HUES48 (cell line): ENCODE measurements around the gene ZNF532.

ENCODE experiments used
- H3K27ac ChIP-seq: one replicate; pipeline ENCODE4 v1.7.0; 2013; ENCODE audit warnings: low read depth, low read length, inconsistent platforms
- H3K27me3 ChIP-seq: 2 replicates; pipeline ENCODE4 v1.6.1; 2013; ENCODE audit warnings: mild to moderate bottlenecking, low read length; ENCODE audit not compliant: control insufficient read depth, insufficient read depth
- H3K36me3 ChIP-seq: 2 replicates; pipeline ENCODE4 v1.6.1; 2013; ENCODE audit warnings: low read length; ENCODE audit not compliant: control insufficient read depth, insufficient read depth
- H3K4me1 ChIP-seq: 2 replicates; pipeline ENCODE4 v1.6.1; 2013; ENCODE audit warnings: mild to moderate bottlenecking, low read length; ENCODE audit not compliant: control insufficient read depth, insufficient read depth
- H3K4me3 ChIP-seq: 2 replicates; pipeline ENCODE4 v1.5.1; 2013; ENCODE audit warnings: mild to moderate bottlenecking, low read depth, low read length
- H3K9ac ChIP-seq: 2 replicates; pipeline ENCODE4 v1.6.1; 2013; ENCODE audit warnings: mild to moderate bottlenecking, low read depth, low read length, moderate library complexity
- H3K9me3 ChIP-seq: 2 replicates; pipeline ENCODE4 v1.6.1; 2013; ENCODE audit warnings: low read length; ENCODE audit not compliant: control insufficient read depth, insufficient read depth

Gene ZNF532

DNA sequence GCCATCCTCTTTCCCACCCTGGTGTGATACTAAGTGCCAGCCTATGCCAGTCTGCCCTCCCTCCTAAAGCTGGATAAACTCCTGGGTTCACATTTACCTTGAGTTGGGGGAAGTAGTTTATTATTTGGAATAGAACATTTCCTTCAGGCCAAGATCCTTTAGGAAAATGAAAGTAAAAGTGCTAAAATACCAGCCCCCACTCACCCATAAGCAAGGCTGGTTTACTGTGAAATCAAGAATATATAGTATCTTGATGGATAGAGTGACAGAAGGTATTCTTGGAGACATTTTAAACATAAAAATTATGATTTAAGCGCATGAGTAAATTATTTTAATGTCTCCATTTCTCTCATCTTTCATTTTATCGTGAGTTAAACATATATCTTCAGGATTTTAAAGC is 27.1 kb downstream of the ZNF532 start:
- Histone ChIP-seq H3K27ac (no peak overlapping the region), H3K9me3 (no peaks in the 10 kb centered on the region), H3K36me3 (peaks cover 81% of the 10 kb centered on the region), H3K9ac (no peak overlapping the region), H3K4me3 (no peak overlapping the region), H3K4me1 (peaks cover 23% of the 10 kb centered on the region), H3K27me3 (no peaks in the 10 kb centered on the region)

- H3K27ac ChIP-seq = no peak overlapping the region
- no peaks in the 10 kb centered on the region for H3K9me3 ChIP-seq
- H3K9ac ChIP-seq = no peak overlapping the region
- H3K36me3 ChIP-seq = peaks cover 81% of the 10 kb centered on the region
- H3K4me1 ChIP-seq = peaks cover 26% of the 10 kb centered on the region
- H3K27me3 ChIP-seq = no peaks in the 10 kb centered on the region
- H3K4me3 ChIP-seq = no peak overlapping the region
Observed at GRCh38 chr18:58892488-58892887, 27.8 kb downstream of the ZNF532 start.

GRCh38 chr18:58893388-58894099 is 28.9 kb downstream of the ZNF532 start:
- H3K4me1 ChIP-seq = peaks cover 27% of the 10 kb centered on the region
- no peaks in the 10 kb centered on the region for H3K27me3 ChIP-seq
- no peaks in the 10 kb centered on the region for H3K9me3 ChIP-seq
- H3K9ac ChIP-seq = no peak overlapping the region
- H3K27ac ChIP-seq = no peak overlapping the region
- H3K4me3 ChIP-seq = no peak overlapping the region
- peaks cover 83% of the 10 kb centered on the region for H3K36me3 ChIP-seq

DNA sequence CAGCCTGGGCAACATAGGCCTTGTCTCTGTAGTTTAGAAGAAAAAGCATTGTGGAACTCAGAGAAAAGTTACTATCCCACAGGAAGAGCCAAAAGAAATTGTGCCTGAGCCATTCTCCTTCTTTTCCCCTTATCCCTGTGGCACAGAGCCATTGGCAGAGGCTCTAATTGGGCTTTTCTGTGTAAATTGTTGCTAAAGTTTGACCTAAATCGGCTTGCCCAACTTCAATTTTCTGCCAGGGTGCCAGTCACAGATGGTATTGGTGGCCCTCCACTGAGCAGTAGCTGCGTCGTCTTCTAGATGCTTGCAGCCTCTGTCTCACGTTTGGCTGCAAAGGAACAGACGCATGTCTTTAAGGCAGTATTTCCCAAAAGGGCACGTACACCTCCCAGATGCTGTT is 30.3 kb downstream of the ZNF532 start:
- H3K4me3 ChIP-seq = no peak overlapping the region
- no peaks in the 10 kb centered on the region for H3K9me3 ChIP-seq
- H3K36me3 ChIP-seq = peaks cover 86% of the 10 kb centered on the region
- H3K4me1 ChIP-seq = peaks cover 32% of the 10 kb centered on the region
- H3K27ac ChIP-seq = no peak overlapping the region
- no peaks in the 10 kb centered on the region for H3K27me3 ChIP-seq
- H3K9ac ChIP-seq = no peak overlapping the region

- H3K4me1 ChIP-seq = peaks cover 32% of the 10 kb centered on the region
- H3K36me3 ChIP-seq = peaks cover 86% of the 10 kb centered on the region
- H3K9ac ChIP-seq = no peak overlapping the region
- H3K27me3 ChIP-seq = no peaks in the 10 kb centered on the region
- H3K4me3 ChIP-seq = no peak overlapping the region
- peak overlapping the region; percentile 21 for H3K27ac ChIP-seq
- H3K9me3 ChIP-seq = no peaks in the 10 kb centered on the region
Observed at GRCh38 chr18:58895385-58895784, 30.7 kb downstream of the ZNF532 start.

GRCh38 chr18:58896268-58896667 is 31.6 kb downstream of the ZNF532 start:
- peaks cover 89% of the 10 kb centered on the region for H3K36me3 ChIP-seq
- no peaks in the 10 kb centered on the region for H3K27me3 ChIP-seq
- no peak overlapping the region for H3K9ac ChIP-seq
- H3K9me3 ChIP-seq = no peaks in the 10 kb centered on the region
- H3K4me3 ChIP-seq = no peak overlapping the region
- H3K27ac ChIP-seq = no peak overlapping the region
- H3K4me1 ChIP-seq = peaks cover 31% of the 10 kb centered on the region

- H3K27ac ChIP-seq = peak overlapping the region; percentile 14
- H3K4me1 ChIP-seq = peaks cover 24% of the 10 kb centered on the region
- H3K27me3 ChIP-seq = no peaks in the 10 kb centered on the region
- no peak overlapping the region for H3K9ac ChIP-seq
- no peak overlapping the region for H3K4me3 ChIP-seq
- H3K9me3 ChIP-seq = no peaks in the 10 kb centered on the region
- H3K36me3 ChIP-seq = peaks cover 90% of the 10 kb centered on the region
Observed at GRCh38 chr18:58896734-58897508, 32.2 kb downstream of the ZNF532 start.

- Histone ChIP-seq H3K4me3 (no peak overlapping the region), H3K9ac (no peak overlapping the region), H3K27me3 (no peaks in the 10 kb centered on the region), H3K4me1 (peaks cover 16% of the 10 kb centered on the region), H3K27ac (no peak overlapping the region), H3K36me3 (peaks cover 90% of the 10 kb centered on the region), H3K9me3 (no peaks in the 10 kb centered on the region)
Observed at GRCh38 chr18:58898010-58898799, 33.5 kb downstream of the ZNF532 start.

DNA sequence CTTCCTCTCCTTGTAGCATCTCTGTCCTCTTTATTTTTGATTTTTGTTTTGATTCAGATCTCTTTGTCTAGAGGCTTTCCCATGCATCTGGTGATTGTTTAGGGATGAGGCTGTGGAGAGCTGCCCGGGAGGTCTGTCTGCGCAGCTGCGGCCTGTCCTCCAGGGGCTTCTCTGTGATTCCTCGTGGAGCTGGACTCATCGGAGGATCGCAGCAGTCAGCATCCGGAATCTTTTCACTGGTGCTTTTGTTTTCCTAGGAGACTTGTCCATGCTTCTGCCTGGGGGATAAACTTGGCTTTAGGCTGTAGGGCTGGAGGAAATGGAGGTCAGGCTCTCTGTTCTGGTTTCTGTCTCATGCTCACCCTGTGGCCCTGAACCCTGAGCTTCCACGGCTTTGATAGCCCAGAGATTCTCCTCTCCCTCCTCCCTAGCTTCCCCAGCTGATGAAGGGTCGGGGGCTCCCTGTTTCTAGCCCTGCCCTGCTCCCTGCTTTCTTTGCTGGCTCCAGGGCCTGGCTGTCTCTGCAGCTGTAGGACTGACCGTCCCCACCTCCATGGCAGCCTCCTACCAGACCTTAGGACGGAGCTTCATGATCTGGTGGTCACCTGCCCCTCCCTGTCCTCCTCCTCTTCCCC is 35.5 kb downstream of the ZNF532 start:
- no peak overlapping the region for H3K9ac ChIP-seq
- no peak overlapping the region for H3K27ac ChIP-seq
- H3K4me3 ChIP-seq = no peak overlapping the region
- H3K27me3 ChIP-seq = no peaks in the 10 kb centered on the region
- peaks cover 92% of the 10 kb centered on the region for H3K36me3 ChIP-seq
- H3K9me3 ChIP-seq = no peaks in the 10 kb centered on the region
- H3K4me1 ChIP-seq = peaks cover 13% of the 10 kb centered on the region

DNA sequence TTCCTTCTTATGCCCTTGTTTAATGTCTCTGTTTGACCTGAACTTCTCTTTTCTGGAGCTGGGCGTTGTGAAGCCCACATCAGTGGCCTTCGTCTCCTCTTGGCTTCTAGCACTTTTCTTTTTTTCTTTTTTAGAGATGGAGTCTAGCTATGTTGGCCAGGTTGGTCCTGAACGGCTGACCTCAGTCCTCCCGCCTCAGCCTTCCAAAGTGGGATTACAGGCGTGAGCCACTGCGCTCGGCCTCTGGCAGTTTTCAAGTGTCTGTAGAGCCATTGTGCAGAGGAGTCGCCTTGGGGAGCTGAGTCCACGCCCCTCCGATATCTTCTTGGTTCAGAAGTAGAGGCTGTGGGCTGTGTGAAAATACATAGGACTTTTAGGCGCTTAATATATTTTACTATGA is 36.5 kb downstream of the ZNF532 start:
- no peak overlapping the region for H3K9ac ChIP-seq
- no peak overlapping the region for H3K27ac ChIP-seq
- no peak overlapping the region for H3K4me3 ChIP-seq
- no peaks in the 10 kb centered on the region for H3K9me3 ChIP-seq
- peaks cover 17% of the 10 kb centered on the region for H3K4me1 ChIP-seq
- peaks cover 92% of the 10 kb centered on the region for H3K36me3 ChIP-seq
- H3K27me3 ChIP-seq = no peaks in the 10 kb centered on the region
